Keratinocyte (primary cell): ENCODE measurements around the gene CDK2AP2. TPM values are rescaled to one million over a fixed set of nuclear protein-coding genes. Genes with fewer than 3 reads are reported as not detected.

Experiments used
- DNase-seq: peaks from one replicate; pipeline ENCODE4 v3.0.0-alpha.2; 2011; ENCODE audit warnings: low read depth, missing footprints, low spot score
- FAIRE-seq: peaks from 2 replicates; lab custom pipeline; 2011; peaks lifted over from hg19 to GRCh38; lab: Jason Lieb, UNC
- H2AFZ ChIP-seq: 2 replicates; pipeline ENCODE4 v1.6.0; 2012; ENCODE audit warnings: low read length, control low read depth, inconsistent platforms; ENCODE audit not compliant: control insufficient read depth
- H3K27ac ChIP-seq: 2 replicates; pipeline ENCODE4 v1.5.1; 2011; ENCODE audit warnings: low read length; ENCODE audit not compliant: control insufficient read depth, insufficient read depth
- H3K27me3 ChIP-seq: 3 replicates; pipeline ENCODE4 v1.6.0; 2011; ENCODE audit warnings: low read length; ENCODE audit not compliant: control insufficient read depth, insufficient read depth; ENCODE audit errors: extremely low read depth
- H3K36me3 ChIP-seq, 2 experiments: 2 replicates in 1 of 2; 3 replicates in 1 of 2; pipeline ENCODE4 v1.5.1; 2011; ENCODE audit warnings: low read length in 2 of 2, mild to moderate bottlenecking in 1 of 2; ENCODE audit not compliant: control insufficient read depth in 2 of 2, insufficient read depth in 2 of 2; ENCODE audit errors: extremely low read depth in 1 of 2
- H3K4me1 ChIP-seq: 3 replicates; pipeline ENCODE4 v1.5.1; 2011; ENCODE audit warnings: low read length; ENCODE audit not compliant: control insufficient read depth, insufficient read depth; ENCODE audit errors: extremely low read depth
- H3K4me2 ChIP-seq: 3 replicates; pipeline ENCODE4 v1.6.0; 2011; ENCODE audit warnings: low read depth, low read length; ENCODE audit not compliant: control insufficient read depth, insufficient read depth; ENCODE audit errors: extremely low read depth
- H3K4me3 ChIP-seq, 3 experiments: fragments of 200-600 bp in 1 of 3; sonication (generic) in 1 of 3; 2 replicates in 2 of 3; 3 replicates in 1 of 3; pipeline ENCODE4 v1.5.1; 2011 to 2016; ENCODE audit warnings: low read length in 3 of 3, mild to moderate bottlenecking in 3 of 3, control low read depth in 2 of 3, inconsistent platforms in 1 of 3, low read depth in 1 of 3, mixed read lengths in 1 of 3, mixed run types in 1 of 3, moderate library complexity in 1 of 3; ENCODE audit not compliant: control insufficient read depth in 2 of 3, insufficient read depth in 2 of 3; ENCODE audit errors: extremely low read depth in 1 of 3
- H3K79me2 ChIP-seq: 2 replicates; pipeline ENCODE4 v1.6.0; 2012; ENCODE audit warnings: low read length; ENCODE audit not compliant: control insufficient read depth, insufficient read depth
- H3K9ac ChIP-seq: 3 replicates; pipeline ENCODE4 v1.6.0; 2011; ENCODE audit warnings: low read length; ENCODE audit not compliant: control insufficient read depth, insufficient read depth; ENCODE audit errors: extremely low read depth
- H3K9me1 ChIP-seq: 3 replicates; pipeline ENCODE4 v1.6.0; 2011; ENCODE audit warnings: low read length; ENCODE audit not compliant: control insufficient read depth, insufficient read depth; ENCODE audit errors: extremely low read depth
- H3K9me3 ChIP-seq: 2 replicates; pipeline ENCODE4 v1.5.1; 2012; ENCODE audit warnings: low read depth, low read length; ENCODE audit not compliant: control insufficient read depth
- H4K20me1 ChIP-seq: 3 replicates; pipeline ENCODE4 v1.6.0; 2011; ENCODE audit warnings: low read length; ENCODE audit not compliant: control insufficient read depth, insufficient read depth; ENCODE audit errors: extremely low read depth
- CTCF ChIP-seq, 3 experiments: IDR thresholded peaks in 1 of 3; conservative IDR thresholded peaks in 1 of 3; optimal IDR thresholded peaks in 1 of 3; 2 replicates in 2 of 3; 3 replicates in 1 of 3; pipeline versions ENCODE3 to v1.5.1; 2011; ENCODE audit warnings: low read length in 3 of 3, mild to moderate bottlenecking in 3 of 3, moderate library complexity in 2 of 3, control low read depth in 1 of 3, inconsistent platforms in 1 of 3; ENCODE audit not compliant: insufficient read depth in 2 of 3; ENCODE audit errors: extremely low read depth in 1 of 3
- EZH2 ChIP-seq: IDR thresholded peaks from one replicate; pipeline ENCODE4 v1.6.1; 2012; ENCODE audit warnings: inconsistent platforms, mild to moderate bottlenecking, low read length, moderate library complexity
- dilution Hi-C: fragments of 300-500 bp; cut with MboI; formaldehyde crosslinking; loops from one replicate; pipeline ENCODE4 v1.7.0; 2020; ENCODE audit warnings: low sequenced_read_pairs; ENCODE audit not compliant: extremely low pct_ligation_motif_present
- polyA plus RNA-seq, 5 experiments: library from polyadenylated mRNA; depleted of rRNA in 3 of 5; stranded (reverse) in 3 of 5; stranded (forward) in 1 of 5; unstranded in 1 of 5; fragments of >200 nt; gene quantifications; 1 replicate in 1 of 5; 2 replicates in 3 of 5; 3 replicates in 1 of 5; pipeline versions ENCODE4 v1.2.1 to v1.2.3, GENCODE V29; 2011 to 2012; ENCODE audit warnings: missing spikeins in 2 of 5, low read depth in 1 of 5, low replicate concordance in 1 of 5

CDK2AP2 gene
- polyA plus RNA-seq, 1 donor (not counting 4 experiments of a cell fraction or from before 2014, with no cell fraction given): 9.7 TPM

GRCh38 chr11:67534070-67534679, 26.2 kb upstream of the CDK2AP2 start:
- Histone ChIP-seq H3K79me2 (no peaks in the 10 kb centered on the region), H3K27ac (no peak overlapping the region), H3K27me3 (no peaks in the 10 kb centered on the region), H4K20me1 (no peaks in the 10 kb centered on the region), H3K4me3 (no peak overlapping the region), H3K4me1 (no peaks in the 10 kb centered on the region), H2AFZ (no peak overlapping the region), H3K9me1 (no peaks in the 10 kb centered on the region), H3K36me3 (no peaks in the 10 kb centered on the region), H3K4me2 (no peak overlapping the region), H3K9ac (no peak overlapping the region), H3K9me3 (peaks cover 9% of the 10 kb centered on the region)
- DNase-seq (no peak), FAIRE-seq (no peak)
- TF ChIP-seq EZH2: no peak
- no peak for TF ChIP-seq CTCF (optimal IDR thresholded peaks at IDR 0.05 in 1 of 3, IDR thresholded peaks at IDR 0.05 in 1 of 3, conservative IDR thresholded peaks at IDR 0.05 in 1 of 3; ENCODE audit: extremely low read depth in 1 of 3, insufficient read depth in 2 of 3, low read length in 3 of 3)
- dilution Hi-C loops: no loop called here

- Histone ChIP-seq H2AFZ (no peak overlapping the region), H3K27ac (no peak overlapping the region), H3K4me3 (no peak overlapping the region), H3K27me3 (no peaks in the 10 kb centered on the region), H3K4me1 (no peaks in the 10 kb centered on the region), H4K20me1 (no peaks in the 10 kb centered on the region), H3K79me2 (no peaks in the 10 kb centered on the region), H3K9me1 (no peaks in the 10 kb centered on the region), H3K4me2 (no peak overlapping the region), H3K9me3 (peaks cover 9% of the 10 kb centered on the region), H3K9ac (no peak overlapping the region), H3K36me3 (no peaks in the 10 kb centered on the region)
- FAIRE-seq (no peak), DNase-seq (no peak)
- dilution Hi-C loops: no loop called here
- TF ChIP-seq CTCF (optimal IDR thresholded peaks at IDR 0.05 in 1 of 3, IDR thresholded peaks at IDR 0.05 in 1 of 3, conservative IDR thresholded peaks at IDR 0.05 in 1 of 3; ENCODE audit: extremely low read depth in 1 of 3, insufficient read depth in 2 of 3, low read length in 3 of 3) (no peak), EZH2 (no peak)
Measured at GRCh38 chr11:67532889-67533288, 24.9 kb upstream of the CDK2AP2 start.
